Activated naive CD8-positive, alpha-beta T cell treated with anti-CD3 and anti-CD28 coated beads for 36 hours (primary cell): ENCODE data around the gene ADAMTS9. TPM values are rescaled to one million over a fixed set of nuclear protein-coding genes. Genes with fewer than 3 reads are reported as not detected.

Experiments
- DNase-seq: peaks from one replicate; pipeline ENCODE4 v3.0.0; 2021
- H3K27ac Mint-ChIP-seq: one replicate; pipeline ENCODE4 v1.8.0; 2022; ENCODE audit warnings: mild to moderate bottlenecking, moderate library complexity, mixed read lengths
- H3K27me3 Mint-ChIP-seq: one replicate; pipeline ENCODE4 v1.8.0; 2022; ENCODE audit warnings: mild to moderate bottlenecking, mixed read lengths
- H3K36me3 Mint-ChIP-seq: one replicate; pipeline ENCODE4 v1.8.0; 2021; ENCODE audit warnings: mild to moderate bottlenecking, mixed read lengths
- H3K4me1 Mint-ChIP-seq: one replicate; pipeline ENCODE4 v1.8.0; 2021; ENCODE audit warnings: mixed read lengths
- H3K4me3 Mint-ChIP-seq: one replicate; pipeline ENCODE4 v1.8.0; 2022; ENCODE audit warnings: mild to moderate bottlenecking, moderate library complexity, mixed read lengths
- H3K9me3 Mint-ChIP-seq: one replicate; pipeline ENCODE4 v1.8.0; 2022; ENCODE audit warnings: mixed read lengths
- total RNA-seq, 2 experiments: library from RNA; stranded (reverse); gene quantifications; one replicate each; pipeline ENCODE4 v1.2.3, GENCODE V29; 2021

ADAMTS9 gene, protein sequence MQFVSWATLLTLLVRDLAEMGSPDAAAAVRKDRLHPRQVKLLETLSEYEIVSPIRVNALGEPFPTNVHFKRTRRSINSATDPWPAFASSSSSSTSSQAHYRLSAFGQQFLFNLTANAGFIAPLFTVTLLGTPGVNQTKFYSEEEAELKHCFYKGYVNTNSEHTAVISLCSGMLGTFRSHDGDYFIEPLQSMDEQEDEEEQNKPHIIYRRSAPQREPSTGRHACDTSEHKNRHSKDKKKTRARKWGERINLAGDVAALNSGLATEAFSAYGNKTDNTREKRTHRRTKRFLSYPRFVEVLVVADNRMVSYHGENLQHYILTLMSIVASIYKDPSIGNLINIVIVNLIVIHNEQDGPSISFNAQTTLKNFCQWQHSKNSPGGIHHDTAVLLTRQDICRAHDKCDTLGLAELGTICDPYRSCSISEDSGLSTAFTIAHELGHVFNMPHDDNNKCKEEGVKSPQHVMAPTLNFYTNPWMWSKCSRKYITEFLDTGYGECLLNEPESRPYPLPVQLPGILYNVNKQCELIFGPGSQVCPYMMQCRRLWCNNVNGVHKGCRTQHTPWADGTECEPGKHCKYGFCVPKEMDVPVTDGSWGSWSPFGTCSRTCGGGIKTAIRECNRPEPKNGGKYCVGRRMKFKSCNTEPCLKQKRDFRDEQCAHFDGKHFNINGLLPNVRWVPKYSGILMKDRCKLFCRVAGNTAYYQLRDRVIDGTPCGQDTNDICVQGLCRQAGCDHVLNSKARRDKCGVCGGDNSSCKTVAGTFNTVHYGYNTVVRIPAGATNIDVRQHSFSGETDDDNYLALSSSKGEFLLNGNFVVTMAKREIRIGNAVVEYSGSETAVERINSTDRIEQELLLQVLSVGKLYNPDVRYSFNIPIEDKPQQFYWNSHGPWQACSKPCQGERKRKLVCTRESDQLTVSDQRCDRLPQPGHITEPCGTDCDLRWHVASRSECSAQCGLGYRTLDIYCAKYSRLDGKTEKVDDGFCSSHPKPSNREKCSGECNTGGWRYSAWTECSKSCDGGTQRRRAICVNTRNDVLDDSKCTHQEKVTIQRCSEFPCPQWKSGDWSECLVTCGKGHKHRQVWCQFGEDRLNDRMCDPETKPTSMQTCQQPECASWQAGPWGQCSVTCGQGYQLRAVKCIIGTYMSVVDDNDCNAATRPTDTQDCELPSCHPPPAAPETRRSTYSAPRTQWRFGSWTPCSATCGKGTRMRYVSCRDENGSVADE (N-terminal part only)
- not detected for total RNA-seq

DNA sequence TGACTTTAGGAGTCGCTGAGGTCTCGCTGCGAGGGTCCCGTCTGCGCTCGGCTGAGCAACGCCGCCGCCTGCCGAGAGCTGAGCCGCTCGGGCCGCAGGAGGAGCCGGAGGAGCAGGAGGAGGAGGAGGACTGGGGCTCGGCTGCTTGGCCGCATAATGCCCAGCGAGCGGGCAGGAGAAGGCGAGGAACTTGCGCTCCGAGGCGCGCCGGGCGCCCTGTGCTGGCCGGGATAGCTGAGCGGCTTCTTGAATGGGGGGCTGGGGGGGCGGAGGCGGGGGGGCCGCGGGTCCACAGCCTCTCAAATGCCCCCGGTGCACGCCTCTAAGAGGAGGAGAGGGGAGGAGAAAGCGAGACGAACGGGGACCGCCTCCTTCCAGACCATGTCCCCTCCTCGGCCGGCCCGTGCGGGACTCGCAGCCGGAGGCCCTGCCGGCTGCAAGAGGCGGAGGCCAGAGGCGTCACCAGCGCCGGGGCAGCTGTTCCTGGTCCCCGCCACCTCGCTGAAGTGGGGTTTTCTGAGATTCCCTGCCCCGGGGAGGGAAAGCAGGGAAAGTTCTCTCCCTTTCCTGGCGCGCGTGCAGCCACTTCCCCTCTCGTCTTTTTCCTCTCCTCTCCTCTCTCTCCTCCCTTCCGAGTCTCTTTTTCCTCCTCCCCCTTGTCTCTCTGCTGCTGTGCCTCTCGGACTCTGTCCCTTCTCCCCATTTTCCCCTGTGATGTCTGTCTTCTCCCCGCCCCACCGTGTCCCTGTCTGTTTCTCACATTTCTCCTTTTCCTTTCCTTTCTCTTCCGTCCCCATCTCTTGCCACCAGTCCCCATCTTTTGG is at the start of gene ADAMTS9:
Gene ADAMTS9, minus strand, starts transcription at position 220 of the 824 bp plus-strand sequence. CDS start 343 bp downstream, outside the sequence.
- Mint-ChIP-seq H3K4me1 (peaks cover 9% of the 10 kb centered on the region), H3K36me3 (no peaks in the 10 kb centered on the region), H3K27me3 (peaks cover 69% of the 10 kb centered on the region), H3K4me3 (peak within 1 kb of the TSS; percentile 8), H3K9me3 (no peaks in the 10 kb centered on the region), H3K27ac (no peak within 1 kb of the TSS)
- peak; percentile 3 for DNase-seq

DNA sequence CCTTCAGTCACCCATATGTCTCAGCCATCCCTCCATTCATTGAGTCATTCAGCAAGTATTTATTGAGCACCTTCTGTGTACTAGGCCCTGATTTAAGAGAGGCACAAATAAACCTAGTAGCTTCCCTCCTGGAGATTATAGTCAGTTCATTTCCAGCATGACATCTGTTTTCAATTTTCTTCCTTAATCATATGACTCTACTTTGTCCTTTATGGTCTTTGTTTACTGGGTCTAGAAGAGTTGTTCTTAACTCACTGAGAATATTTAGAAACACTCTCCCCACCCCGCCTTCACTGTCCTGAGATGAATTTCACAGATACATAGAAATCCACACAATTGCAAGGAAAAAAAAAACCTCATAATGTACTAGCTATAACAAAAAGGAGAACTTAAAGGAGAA is 44.8 kb upstream of the ADAMTS9 start:
- Mint-ChIP-seq H3K36me3 (no peaks in the 10 kb centered on the region), H3K27ac (no peak overlapping the region), H3K27me3 (no peaks in the 10 kb centered on the region), H3K4me1 (no peaks in the 10 kb centered on the region), H3K4me3 (no peak overlapping the region), H3K9me3 (peaks cover 7% of the 10 kb centered on the region)
- DNase-seq = no peak

DNA sequence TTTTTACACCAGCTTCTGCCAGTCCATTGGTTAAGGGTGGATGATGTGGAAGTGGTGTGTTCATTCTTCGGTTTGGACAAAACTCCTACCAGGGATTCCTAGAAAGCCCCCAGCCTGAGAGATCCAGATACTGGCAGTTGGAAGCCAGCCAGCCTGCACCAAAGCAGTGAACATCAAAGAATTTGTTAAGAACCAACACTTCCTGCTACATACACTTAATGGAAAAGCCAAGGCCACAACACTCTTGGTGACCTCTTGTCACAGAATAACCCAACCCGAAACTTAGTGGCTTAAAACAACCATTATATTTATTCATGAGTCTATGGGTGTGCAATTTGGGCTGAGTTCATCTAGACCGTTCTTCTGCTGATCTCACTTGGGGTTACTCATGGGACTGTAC is 42.9 kb upstream of the ADAMTS9 start:
- H3K27ac Mint-ChIP-seq = no peak overlapping the region
- no peak overlapping the region for H3K4me3 Mint-ChIP-seq
- no peak for DNase-seq
- peaks cover 7% of the 10 kb centered on the region for H3K9me3 Mint-ChIP-seq
- no peaks in the 10 kb centered on the region for H3K4me1 Mint-ChIP-seq
- no peaks in the 10 kb centered on the region for H3K27me3 Mint-ChIP-seq
- no peaks in the 10 kb centered on the region for H3K36me3 Mint-ChIP-seq

DNA sequence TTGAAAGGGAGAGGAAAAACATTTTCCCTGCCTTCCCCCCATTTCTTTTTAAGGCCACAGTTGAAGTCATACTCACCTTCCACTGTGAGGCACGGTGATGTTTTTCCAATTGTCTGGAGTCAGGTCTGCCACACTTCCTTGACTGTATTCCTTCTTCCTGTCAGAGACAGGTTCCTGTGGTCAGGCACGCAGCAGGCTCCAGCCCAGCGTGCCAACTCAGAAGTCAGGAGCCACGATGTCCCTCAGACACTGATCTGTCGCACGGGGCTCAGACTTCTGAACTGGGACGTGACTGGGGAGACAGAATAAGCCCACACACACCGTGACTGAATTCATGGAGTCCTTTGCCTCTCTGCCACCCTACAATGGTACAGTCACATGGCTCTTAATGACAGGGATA is 41.2 kb upstream of the ADAMTS9 start:
- no peaks in the 10 kb centered on the region for H3K4me1 Mint-ChIP-seq

DNA sequence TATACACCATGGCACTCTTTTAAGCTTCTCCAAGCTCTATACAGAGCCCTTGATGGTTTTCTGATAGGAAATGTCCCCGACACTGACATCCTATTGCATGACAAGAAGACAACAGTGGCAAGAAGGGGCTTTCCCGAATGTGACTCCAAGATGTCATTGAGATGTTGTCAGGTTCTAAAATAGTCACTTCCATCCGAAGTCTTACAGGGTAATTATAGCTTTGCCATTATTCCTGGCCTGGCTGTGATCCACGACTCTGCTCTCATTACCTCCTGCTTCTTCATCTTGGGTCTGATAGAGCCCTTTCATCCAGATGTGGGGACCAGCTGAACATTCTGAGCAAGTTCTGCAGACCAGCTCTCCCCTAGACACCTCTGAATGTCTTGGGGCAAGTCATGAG is 40.6 kb upstream of the ADAMTS9 start:
- H3K9me3 Mint-ChIP-seq = peaks cover 5% of the 10 kb centered on the region
- H3K4me1 Mint-ChIP-seq = no peaks in the 10 kb centered on the region
- H3K27me3 Mint-ChIP-seq = no peaks in the 10 kb centered on the region
- no peaks in the 10 kb centered on the region for H3K36me3 Mint-ChIP-seq
- no peak for DNase-seq
- no peak overlapping the region for H3K4me3 Mint-ChIP-seq
- H3K27ac Mint-ChIP-seq = no peak overlapping the region

More for the DNA sequence above, 41.2 kb upstream of the ADAMTS9 start:
- no peak overlapping the region for H3K4me3 Mint-ChIP-seq
- H3K36me3 Mint-ChIP-seq = no peaks in the 10 kb centered on the region
- DNase-seq = no peak
- peaks cover 5% of the 10 kb centered on the region for H3K9me3 Mint-ChIP-seq
- no peaks in the 10 kb centered on the region for H3K27me3 Mint-ChIP-seq
- H3K27ac Mint-ChIP-seq = no peak overlapping the region

DNA sequence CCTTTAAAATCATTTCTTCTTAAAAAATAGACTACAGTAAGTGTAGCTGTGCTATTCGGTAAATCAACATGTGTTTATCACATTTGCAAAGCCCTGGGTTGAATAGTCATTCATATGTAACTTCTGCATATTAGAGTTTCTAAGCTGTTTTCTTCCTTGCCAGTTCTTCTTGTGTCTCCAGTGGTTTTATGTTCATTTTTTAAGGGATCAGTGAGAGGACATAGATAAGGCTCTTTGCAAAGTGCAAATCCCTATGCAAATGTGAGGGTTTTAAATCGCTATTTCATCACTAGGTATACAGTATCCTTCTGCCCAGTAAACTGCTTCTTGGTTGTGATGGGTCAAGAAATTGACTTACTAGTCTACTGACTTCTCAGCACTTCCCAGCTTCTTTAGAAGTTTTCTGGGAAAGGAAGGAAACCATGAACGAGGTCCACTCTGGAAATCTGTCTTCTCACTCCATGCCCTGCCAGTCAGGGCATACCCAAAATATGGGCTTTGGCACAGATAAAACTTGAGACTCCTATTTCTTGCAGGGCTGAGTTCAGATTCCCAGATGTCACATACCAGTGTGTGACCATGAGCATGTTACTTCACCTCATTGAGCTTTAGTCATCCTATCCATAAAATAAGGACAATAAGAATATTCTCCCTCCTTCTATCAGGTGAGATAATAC is 38.8 kb upstream of the ADAMTS9 start:
- no peak for DNase-seq
- Mint-ChIP-seq H3K4me3 (no peak overlapping the region), H3K4me1 (no peaks in the 10 kb centered on the region), H3K36me3 (no peaks in the 10 kb centered on the region), H3K9me3 (no peaks in the 10 kb centered on the region), H3K27me3 (no peaks in the 10 kb centered on the region), H3K27ac (no peak overlapping the region)

DNA sequence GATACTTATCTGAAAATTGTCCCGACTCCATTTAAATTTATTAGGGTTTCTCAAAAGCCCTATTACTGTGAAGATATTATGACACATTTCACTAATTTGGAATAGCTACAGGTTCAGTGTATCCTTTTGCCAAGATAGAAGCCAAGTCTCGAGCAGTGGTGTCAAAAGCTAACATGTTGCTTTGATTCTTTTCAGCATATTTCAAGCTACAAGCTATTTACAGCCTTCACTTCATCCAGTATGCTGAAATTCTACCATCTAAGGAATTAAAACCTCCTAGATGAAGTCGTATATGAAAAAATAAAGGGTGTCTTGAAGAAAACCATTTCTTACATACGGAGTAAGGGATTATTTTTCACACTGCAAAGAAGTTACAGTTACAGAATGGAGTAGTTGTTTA is 31.2 kb upstream of the ADAMTS9 start:
- Mint-ChIP-seq H3K27me3 (no peaks in the 10 kb centered on the region), H3K36me3 (no peaks in the 10 kb centered on the region), H3K4me3 (no peak overlapping the region), H3K9me3 (no peaks in the 10 kb centered on the region), H3K4me1 (no peaks in the 10 kb centered on the region), H3K27ac (no peak overlapping the region)
- no peak for DNase-seq

DNA sequence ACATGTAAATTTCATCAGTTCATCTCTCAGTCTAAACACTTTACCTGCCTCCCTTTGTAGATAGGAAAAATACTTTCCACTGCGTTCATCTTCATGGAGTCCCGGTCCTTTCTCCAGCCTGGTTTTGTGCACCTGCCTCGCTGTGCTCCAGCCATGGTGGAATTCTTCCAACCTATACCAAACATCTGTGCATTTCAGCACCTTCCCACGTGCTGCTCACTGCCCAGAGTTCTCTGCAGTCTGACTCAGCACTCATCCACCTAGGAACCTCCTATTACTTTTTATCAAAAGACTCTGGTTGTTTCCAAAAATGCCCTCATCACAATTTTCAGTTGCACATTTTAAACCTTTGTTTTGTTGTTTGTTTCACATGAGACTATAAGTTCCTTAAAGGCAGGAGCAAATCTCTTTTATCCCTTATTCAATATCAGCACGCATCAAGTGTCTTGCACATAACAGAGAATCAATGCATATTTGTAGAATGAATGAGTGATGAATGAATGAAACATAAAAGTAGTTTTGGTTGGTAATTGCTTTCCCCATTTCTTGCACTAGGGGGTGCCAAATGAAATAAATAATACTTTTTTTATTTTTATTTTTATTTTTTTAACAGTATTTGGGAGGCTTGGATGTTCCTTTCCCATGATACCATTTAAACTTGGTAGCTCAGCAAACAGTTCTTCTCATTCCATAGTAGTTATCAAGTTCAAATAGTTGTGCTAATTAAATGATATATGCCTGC is 30.2 kb upstream of the ADAMTS9 start:
- no peaks in the 10 kb centered on the region for H3K4me1 Mint-ChIP-seq
- no peak overlapping the region for H3K4me3 Mint-ChIP-seq
- H3K9me3 Mint-ChIP-seq = no peaks in the 10 kb centered on the region
- DNase-seq = no peak
- no peaks in the 10 kb centered on the region for H3K36me3 Mint-ChIP-seq
- no peak overlapping the region for H3K27ac Mint-ChIP-seq
- no peaks in the 10 kb centered on the region for H3K27me3 Mint-ChIP-seq

DNA sequence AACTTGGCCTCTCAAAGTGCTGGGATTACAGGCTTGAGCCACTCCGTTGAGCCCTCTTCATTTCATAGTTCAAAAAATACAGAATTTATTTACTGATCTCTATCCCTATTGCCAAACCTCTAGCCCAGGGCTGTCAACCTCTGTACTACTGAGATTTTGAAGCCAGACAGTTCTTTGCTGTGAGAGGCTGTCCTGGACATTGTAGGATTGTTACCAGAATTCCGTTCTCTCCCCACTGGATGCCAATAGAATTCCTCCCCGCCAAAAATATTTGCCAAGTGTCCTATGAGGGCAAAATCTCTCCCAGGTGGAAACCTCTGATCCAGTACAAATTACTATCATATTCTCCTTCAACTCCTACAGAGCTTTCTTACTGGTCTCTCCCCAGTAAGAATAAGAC is 29.6 kb upstream of the ADAMTS9 start:
- Mint-ChIP-seq H3K4me1 (no peaks in the 10 kb centered on the region), H3K27ac (no peak overlapping the region), H3K4me3 (no peak overlapping the region), H3K27me3 (no peaks in the 10 kb centered on the region), H3K36me3 (no peaks in the 10 kb centered on the region), H3K9me3 (no peaks in the 10 kb centered on the region)
- DNase-seq = no peak

DNA sequence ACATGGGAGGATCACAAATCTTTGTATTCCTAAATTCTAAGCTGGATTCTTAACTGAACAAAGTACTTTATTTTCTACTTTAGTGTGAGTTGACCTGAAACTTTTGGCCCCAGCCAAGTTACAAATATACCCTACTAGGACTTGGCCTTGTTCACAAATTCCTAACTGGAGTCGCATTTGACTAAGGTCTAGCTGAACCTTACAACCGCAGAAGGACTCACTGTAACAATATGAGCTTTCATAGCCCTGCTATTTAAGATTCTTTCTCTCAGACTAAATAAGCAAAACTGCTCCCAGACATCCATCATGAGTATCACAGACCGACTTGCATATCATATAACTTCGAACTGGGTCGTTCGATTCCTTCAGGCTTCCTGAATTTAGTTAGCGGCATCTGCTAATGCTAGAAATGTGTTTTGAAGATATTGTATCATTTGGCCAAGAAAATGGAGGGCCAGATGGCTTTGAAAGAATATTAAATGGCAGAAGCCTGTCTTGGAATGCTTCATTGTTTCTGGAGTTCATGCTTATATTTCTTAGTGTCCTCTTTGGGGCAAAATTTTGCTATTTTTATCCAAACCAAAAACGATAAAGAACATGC is 28.4 kb upstream of the ADAMTS9 start:
- Mint-ChIP-seq H3K9me3 (no peaks in the 10 kb centered on the region), H3K36me3 (no peaks in the 10 kb centered on the region), H3K4me1 (no peaks in the 10 kb centered on the region), H3K27ac (no peak overlapping the region), H3K27me3 (no peaks in the 10 kb centered on the region), H3K4me3 (no peak overlapping the region)
- no peak for DNase-seq

DNA sequence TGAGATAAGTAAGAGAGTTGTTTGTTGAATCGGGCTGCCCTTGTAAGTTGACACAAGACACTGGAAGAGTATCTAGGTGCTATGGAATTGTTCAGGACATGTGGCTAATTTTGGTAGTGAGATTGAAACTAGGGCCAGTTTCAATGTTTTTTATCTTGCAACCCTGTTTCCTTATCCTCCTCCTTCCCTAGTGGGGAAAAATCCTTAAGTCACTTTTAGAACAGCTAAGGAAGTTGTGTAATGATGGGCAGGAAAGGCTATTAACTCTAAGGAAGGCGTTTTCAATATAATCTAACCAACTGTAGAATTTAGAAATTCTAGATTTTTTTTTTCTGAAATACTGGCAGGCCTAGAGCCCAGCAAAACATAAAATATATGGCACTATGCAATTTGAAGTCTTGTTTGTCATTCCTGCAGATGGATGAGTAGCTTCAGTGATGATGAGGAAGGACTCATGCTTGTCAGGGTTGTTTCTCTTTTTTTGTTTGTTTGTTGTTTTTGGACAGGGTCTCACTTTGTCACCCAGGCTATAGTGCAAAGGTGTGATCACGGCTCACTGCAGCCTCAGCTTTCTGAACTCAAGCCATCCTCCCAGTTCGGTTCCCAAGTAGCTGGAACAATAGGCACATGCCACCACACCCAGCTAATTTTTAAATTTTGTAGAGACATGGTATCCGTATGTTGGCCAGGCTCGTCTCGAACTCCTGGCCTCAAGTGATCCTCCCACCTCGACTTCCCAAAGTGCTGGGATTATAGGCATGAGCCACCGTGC is 27.6 kb upstream of the ADAMTS9 start:
- Mint-ChIP-seq H3K27me3 (no peaks in the 10 kb centered on the region), H3K27ac (no peak overlapping the region), H3K4me1 (no peaks in the 10 kb centered on the region), H3K36me3 (no peaks in the 10 kb centered on the region), H3K9me3 (no peaks in the 10 kb centered on the region), H3K4me3 (no peak overlapping the region)
- DNase-seq = no peak

DNA sequence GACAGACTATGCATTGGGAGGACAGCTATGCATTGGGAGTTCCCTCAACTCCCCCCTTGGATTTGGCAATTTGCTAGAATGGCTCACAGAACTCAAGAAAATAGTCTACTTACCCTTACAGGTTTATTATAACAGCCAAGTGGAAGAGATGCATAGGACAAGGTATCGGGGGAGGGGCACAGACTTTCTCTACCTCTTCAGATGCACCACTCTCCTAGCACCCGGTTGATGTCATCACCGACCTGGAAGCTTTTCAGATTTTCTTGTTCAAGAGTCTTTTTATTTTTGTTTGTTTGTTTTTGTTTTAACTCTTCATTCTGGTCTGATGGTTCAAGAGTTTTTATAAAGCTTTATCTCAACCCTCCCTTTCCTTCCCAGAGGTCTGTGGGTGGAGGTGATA is 20.7 kb upstream of the ADAMTS9 start:
- H3K27ac Mint-ChIP-seq = no peak overlapping the region
- H3K4me3 Mint-ChIP-seq = no peak overlapping the region
- peaks cover 3% of the 10 kb centered on the region for H3K27me3 Mint-ChIP-seq
- no peaks in the 10 kb centered on the region for H3K4me1 Mint-ChIP-seq
- DNase-seq = no peak
- no peaks in the 10 kb centered on the region for H3K36me3 Mint-ChIP-seq
- peaks cover 4% of the 10 kb centered on the region for H3K9me3 Mint-ChIP-seq
